Fibroblast of skin of scalp (primary cell): ENCODE measurements around the gene VWA3B.

ENCODE experiments used
- DNase-seq: peaks from one replicate; pipeline ENCODE4 v3.0.0-alpha.2; 2013

Gene VWA3B

DNA sequence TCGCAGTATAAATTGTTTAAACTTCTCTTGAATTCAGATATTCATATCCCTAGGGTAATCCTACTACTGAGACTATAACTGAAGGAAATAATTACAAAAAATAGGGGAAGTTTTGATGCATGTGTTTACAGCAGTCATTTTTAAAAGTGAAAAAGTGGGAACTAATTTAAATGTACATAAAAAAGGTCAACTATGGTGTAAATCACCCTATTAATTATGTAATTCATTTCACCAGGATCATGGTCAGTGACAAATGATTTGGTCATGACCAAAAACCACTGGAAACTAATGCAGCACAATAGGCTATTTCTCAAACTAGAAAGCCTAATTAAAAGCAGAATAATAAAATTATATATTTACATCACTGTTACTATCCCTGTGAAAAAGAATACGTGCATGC lies 254.3 kb downstream of the VWA3B start:
- no peak for DNase-seq

DNA sequence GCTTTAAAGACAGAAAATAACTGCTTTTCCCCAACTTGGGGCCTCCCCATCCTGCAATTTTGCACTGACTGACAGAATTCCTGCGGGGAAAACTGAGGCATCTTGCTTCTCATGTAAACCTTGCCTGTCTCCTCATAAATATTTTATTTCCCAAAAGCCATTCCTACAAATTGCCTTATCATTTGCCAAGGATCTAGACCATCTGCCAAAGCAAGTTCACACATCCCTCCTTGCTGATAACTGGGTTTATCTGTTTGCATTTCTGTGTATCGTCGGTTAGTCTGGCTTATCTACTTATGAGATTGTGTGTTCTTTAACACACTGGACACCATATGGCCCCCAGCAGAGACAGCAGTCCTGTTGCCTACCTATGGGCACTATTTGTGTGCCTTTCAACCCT lies 256.3 kb downstream of the VWA3B start:
- DNase-seq: no peak

GRCh38 chr2:98346311-98347236 lies 259.6 kb downstream of the VWA3B start, which contains the start of gene CNGA3:
Gene CNGA3, plus strand, starts transcription at chr2:98346456. Its CDS starts 23,520 bp downstream, at chr2:98369976.
- DNase-seq: peak; percentile 37

GRCh38 chr2:98347298-98348065 lies 260.5 kb downstream of the VWA3B start:
- no peak for DNase-seq

DNA sequence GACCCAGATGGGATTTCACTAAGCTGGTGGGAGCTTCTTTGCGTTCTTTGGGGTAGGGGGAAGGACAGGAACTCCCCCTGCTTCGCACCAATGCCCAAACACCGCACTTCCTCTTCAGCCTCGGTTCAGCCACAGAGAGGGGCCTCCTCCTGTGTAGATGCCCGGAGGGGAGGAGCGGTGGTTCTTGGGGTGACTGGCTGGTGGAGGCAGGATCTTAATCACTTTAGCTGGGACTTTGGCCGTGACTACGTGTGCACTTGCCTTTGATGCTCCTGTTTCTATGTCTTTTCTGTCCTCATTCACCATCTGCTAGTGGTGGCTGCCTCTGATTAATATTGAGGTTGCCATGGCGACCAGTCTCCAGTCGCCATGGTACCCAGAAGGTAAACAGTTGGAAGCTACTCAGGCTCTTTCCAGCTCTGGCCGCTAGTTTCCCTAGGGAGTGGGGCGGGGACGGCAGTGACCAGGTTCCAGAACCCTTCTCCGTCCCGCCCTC lies 261.1 kb downstream of the VWA3B start:
- no peak for DNase-seq

DNA sequence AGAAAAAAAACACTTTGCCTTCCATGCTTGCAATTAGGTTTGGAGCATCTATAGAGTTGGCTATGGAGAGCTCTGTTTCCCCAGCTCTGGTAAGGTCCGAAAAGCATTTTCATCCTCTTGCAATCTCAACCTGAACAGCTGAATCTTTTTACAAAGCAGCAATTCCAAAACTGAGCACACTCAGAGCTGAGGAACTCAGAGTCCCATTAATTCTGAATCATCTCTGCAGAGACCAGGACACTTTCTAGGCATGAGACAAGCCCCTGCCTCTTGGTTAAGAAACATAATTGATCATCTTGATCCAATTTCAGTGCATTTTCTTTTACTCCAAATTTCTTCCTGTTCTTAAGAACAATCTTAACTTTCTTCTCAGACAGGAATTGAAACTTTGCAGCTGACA lies 263.4 kb downstream of the VWA3B start:
- no peak for DNase-seq

DNA sequence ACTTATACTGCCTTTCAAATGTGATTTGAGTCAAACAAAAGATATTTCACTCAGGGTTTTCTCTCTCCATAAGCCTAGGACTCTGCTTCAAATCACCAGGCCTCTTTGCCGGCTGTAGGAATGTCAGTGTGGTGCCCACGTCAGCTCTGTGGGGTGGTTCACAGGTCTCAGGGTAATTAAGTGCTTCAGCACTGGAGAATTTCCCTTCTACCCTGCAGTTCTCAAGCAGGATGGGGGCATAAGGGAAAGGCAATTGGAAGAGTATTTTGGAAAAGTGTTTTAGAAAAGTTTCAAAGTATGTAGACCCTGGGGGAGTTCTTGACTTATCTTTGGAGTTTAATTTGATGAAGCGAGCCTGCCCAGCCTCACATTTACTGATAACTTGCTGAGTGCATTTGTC lies 268.9 kb downstream of the VWA3B start:
- DNase-seq: no peak

- no peak for DNase-seq
These were observed 269.8 kb downstream of the VWA3B start for GRCh38 chr2:98356729-98357128.

DNA sequence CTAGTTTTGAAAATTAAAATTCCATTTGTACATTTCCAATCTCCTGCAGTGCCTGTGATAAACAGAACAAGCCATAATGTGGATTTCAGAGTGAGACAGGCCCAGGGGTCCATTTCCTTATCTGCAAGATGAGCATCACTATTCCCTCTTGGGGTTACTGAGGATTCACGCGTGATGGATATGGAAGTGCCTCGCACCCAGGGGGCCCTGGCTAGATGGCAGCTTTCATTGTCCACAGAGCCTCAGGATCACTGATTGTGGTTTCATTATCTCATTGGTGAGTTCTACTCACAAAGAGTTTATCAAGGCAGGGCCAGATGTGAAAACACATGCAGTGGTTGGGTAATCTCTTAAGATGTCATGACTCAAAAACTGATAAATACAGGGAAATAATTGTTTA lies 270.9 kb downstream of the VWA3B start:
- DNase-seq: no peak

GRCh38 chr2:98359986-98360385 lies 273.0 kb downstream of the VWA3B start:
- no peak for DNase-seq
